IPS-15b (cell line): ENCODE measurements around the gene SMTNL1.

Experiments
- H3K27me3 ChIP-seq: one replicate; pipeline ENCODE4 v1.6.1; 2013; ENCODE audit warnings: low read length; ENCODE audit not compliant: control insufficient read depth, insufficient read depth
- H3K36me3 ChIP-seq: one replicate; pipeline ENCODE4 v1.6.1; 2013; ENCODE audit warnings: low read length; ENCODE audit not compliant: control insufficient read depth, insufficient read depth
- H3K4me1 ChIP-seq: one replicate; pipeline ENCODE4 v1.6.1; 2013; ENCODE audit warnings: mild to moderate bottlenecking, low read length; ENCODE audit not compliant: control insufficient read depth, insufficient read depth
- H3K4me3 ChIP-seq: one replicate; pipeline ENCODE4 v1.5.1; 2013; ENCODE audit warnings: low read depth, low read length
- H3K9ac ChIP-seq: one replicate; pipeline ENCODE4 v1.6.1; 2013; ENCODE audit warnings: low read depth, mild to moderate bottlenecking, low read length
- H3K9me3 ChIP-seq: one replicate; pipeline ENCODE4 v1.6.1; 2013; ENCODE audit warnings: mild to moderate bottlenecking, low read length; ENCODE audit not compliant: control insufficient read depth, insufficient read depth

SMTNL1 gene

DNA sequence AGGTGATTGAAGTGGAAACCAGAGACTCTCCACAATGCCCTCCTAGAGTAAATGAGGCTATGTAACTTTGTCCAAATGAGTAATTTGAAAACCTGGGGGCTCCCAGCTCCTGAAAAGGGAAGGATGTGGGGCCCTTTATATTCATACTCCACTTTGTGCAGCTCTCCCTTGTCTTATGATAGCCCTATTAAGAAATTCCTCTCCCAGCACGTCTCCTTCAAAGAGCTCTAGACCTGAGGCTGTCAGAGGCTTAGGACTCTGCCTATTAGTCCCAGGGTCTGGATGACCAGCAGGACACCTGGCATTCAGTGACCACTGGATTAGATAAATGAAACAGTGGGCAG is 24.0 kb upstream of the SMTNL1 start:
- Histone ChIP-seq H3K36me3 (no peaks in the 10 kb centered on the region), H3K9me3 (no peaks in the 10 kb centered on the region), H3K4me3 (peak overlapping the region; percentile 85), H3K9ac (peak overlapping the region; percentile 71), H3K27me3 (peaks cover 27% of the 10 kb centered on the region), H3K4me1 (peaks cover 4% of the 10 kb centered on the region)

DNA sequence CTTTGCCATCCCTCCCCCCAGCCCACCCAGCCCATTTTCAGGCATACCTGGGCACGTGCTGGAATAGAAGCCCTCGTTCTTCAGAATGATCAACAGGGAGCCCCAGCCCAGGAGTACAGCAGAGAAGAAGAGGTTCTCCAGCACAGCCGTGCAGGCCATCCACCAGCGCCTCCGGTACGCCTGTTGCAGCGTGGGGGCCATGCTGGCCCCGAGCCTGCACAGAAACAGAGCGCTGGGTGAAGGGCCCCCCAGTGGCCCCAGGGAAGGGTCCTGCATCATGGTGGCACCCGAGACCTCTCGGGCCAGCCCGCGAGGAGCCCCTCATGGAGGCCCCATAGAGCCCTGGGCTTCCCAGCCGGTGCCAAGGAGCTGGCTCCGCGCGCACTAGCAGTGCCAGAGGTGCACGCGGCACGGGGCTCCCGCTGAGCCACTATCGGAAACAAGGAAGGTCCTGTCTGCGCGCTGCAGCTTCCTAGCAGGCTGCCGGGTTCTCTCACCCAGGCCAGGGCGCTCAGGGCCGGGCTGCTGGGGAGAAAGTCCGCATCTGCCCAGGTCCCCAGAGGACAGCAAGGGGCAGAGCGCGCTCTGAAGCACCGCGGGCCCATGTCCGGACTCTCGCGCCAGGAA is 23.4 kb upstream of the SMTNL1 start:
- peak overlapping the region; percentile 71 for H3K9ac ChIP-seq
- H3K4me3 ChIP-seq, result peak overlapping the region; percentile 85
- peaks cover 27% of the 10 kb centered on the region for H3K27me3 ChIP-seq
- peaks cover 4% of the 10 kb centered on the region for H3K4me1 ChIP-seq
- H3K9me3 ChIP-seq, result no peaks in the 10 kb centered on the region
- no peaks in the 10 kb centered on the region for H3K36me3 ChIP-seq

DNA sequence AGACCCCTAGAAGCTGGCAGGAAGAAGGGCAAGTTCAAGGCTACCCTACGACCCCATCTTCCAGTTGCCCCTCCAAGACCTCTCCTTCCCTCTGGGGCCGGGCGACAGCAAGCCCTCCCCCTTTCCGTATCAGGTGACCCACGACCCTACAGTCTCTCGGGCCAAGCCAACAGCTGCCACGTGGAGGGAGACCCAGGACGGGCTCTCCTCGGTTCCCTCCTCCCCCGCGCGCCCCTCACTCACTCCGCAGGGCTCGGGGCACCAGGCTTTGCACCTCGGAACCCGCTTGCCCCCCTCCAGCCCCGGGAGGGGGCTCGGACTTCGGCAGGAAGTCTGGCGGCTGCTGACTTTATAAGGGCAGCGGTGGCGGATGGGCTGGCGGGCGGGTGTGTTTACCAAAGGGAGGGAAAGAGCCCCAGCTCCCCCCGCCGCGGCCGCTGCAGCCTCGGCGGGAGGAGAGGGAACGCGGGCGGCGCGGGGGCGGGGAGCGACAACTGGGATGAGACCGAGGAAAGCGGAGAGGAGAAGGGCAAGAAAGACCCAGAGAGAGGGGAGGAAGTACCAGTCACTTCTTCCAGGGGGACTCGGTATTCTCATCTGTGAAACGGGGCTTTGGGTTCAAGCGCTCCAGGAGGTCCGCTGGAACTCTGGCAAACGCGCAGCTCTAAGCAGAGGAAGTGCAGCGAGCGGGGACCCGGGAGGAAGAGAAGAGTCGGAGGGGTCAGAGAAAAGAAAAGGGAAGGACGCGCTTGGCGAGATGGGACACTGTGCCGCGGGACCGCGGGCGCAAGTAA is 22.7 kb upstream of the SMTNL1 start:
- H3K4me1 ChIP-seq, result peaks cover 4% of the 10 kb centered on the region
- H3K4me3 ChIP-seq, result peak overlapping the region; percentile 85
- peak overlapping the region; percentile 71 for H3K9ac ChIP-seq
- peaks cover 27% of the 10 kb centered on the region for H3K27me3 ChIP-seq
- no peaks in the 10 kb centered on the region for H3K9me3 ChIP-seq
- H3K36me3 ChIP-seq, result no peaks in the 10 kb centered on the region

DNA sequence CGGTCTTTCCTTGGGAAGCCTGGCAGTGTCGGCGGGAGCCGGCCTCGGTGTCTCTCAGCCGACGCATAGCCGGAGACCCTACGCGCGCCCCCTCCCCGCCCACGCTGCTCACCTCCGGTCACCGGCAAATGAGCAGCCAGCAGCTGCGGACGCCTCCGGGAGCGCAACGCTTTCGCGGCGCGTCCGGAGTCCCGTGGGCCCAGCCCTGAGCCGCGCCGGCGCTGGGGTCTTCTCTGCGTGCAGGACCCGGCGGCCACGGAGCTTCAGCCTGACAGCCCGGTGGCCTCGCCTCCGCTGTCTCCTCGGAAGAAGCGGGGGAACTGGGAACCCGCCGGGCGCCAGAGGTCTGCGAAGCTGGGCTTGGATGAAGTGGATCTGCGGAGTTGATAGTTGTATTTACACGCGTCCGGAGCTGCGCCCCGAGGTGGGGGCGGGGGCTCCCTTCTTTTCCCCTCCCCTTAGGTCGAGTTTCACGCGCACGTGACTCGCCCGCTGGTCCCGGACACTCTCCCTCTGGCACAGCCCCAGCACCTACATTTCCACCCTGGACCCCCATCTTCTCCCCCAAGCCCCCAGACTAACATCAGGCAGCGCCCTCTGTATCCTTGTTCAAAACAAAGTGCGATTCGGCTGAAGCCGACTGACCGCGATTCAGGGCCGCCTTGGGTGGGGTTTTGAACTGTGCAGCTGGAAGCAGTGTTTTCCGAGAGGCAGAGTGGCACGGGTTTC is 21.9 kb upstream of the SMTNL1 start, which contains the start of gene SLC43A1:
SLC43A1 (minus strand) TSS at position 371 of the 729 bp plus-strand sequence. CDS start 1,591 bp downstream, outside the sequence.
- peaks cover 27% of the 10 kb centered on the region for H3K27me3 ChIP-seq
- H3K4me3 ChIP-seq, result peak within 1 kb of the TSS; percentile 85
- peak within 1 kb of the TSS; percentile 71 for H3K9ac ChIP-seq
- peaks cover 4% of the 10 kb centered on the region for H3K4me1 ChIP-seq
- no peaks in the 10 kb centered on the region for H3K9me3 ChIP-seq
- no peaks in the 10 kb centered on the region for H3K36me3 ChIP-seq

DNA sequence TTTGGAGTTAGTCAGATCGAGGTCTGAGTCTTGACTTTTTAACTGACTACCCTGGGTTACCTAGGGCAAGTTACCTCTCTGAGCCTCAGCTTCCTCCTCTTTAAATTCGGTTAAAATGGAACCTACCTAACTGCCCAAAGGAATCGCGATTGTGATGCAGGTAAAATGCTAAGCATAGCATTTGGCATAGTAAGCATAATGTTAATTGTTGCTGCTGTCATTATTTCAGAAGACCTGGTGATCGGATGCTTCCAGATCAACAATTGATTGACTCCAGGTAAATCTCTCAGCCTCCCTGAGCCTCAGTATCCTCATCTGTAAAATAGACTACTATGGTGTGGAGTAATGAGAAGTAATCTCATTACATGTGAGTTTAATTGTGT is 21.3 kb upstream of the SMTNL1 start:
- Histone ChIP-seq H3K9ac (no peak overlapping the region), H3K4me1 (peaks cover 4% of the 10 kb centered on the region), H3K27me3 (peaks cover 27% of the 10 kb centered on the region), H3K36me3 (no peaks in the 10 kb centered on the region), H3K4me3 (peak overlapping the region; percentile 85), H3K9me3 (no peaks in the 10 kb centered on the region)

DNA sequence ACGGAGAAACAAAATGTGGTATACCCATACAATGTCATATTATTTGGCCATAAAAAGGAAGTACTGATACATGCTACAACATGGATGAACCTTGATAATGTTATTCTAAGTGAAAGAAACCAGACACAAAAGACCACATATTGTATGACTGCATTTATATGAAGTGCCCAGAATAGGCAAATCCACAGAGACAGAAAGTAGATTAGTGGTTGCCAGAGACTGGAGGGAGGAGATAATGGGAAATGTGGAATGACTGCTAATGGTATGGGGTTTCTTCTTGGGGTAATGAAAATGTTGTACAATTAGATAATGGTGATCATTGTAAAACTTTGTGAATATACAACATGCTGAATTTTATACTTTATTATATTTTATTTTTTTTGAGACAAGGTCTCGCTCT is 16.3 kb upstream of the SMTNL1 start:
- H3K36me3 ChIP-seq, result no peaks in the 10 kb centered on the region
- peaks cover 14% of the 10 kb centered on the region for H3K27me3 ChIP-seq
- H3K9me3 ChIP-seq, result no peaks in the 10 kb centered on the region

DNA sequence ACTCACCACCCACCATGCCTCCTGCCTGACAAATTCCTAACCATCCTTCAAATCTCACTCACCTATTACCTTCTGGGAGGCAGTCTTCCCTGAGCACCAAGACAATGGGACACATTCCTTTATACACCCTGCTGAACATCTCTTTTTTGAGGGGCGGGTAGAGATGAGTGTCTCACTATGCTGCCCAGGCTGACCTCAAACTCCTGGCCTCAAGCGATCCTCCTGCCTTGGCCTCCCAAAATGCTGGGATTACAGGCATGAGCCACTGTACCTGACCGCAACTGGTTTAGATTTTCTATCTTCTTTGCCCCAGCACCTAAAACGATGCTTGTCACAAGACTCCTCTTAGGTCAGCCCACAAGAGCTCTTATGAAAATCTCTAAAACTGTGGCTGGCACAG is 14.0 kb upstream of the SMTNL1 start:
- H3K27me3 ChIP-seq, result no peaks in the 10 kb centered on the region
- H3K9ac ChIP-seq, result no peak overlapping the region
- H3K36me3 ChIP-seq, result peaks cover under 1% of the 10 kb centered on the region
- peaks cover 5% of the 10 kb centered on the region for H3K4me1 ChIP-seq
- H3K9me3 ChIP-seq, result no peaks in the 10 kb centered on the region
- no peak overlapping the region for H3K4me3 ChIP-seq

More for the DNA sequence above, 16.3 kb upstream of the SMTNL1 start:
- Histone ChIP-seq H3K4me3 (no peak overlapping the region), H3K4me1 (no peaks in the 10 kb centered on the region), H3K9ac (no peak overlapping the region)

DNA sequence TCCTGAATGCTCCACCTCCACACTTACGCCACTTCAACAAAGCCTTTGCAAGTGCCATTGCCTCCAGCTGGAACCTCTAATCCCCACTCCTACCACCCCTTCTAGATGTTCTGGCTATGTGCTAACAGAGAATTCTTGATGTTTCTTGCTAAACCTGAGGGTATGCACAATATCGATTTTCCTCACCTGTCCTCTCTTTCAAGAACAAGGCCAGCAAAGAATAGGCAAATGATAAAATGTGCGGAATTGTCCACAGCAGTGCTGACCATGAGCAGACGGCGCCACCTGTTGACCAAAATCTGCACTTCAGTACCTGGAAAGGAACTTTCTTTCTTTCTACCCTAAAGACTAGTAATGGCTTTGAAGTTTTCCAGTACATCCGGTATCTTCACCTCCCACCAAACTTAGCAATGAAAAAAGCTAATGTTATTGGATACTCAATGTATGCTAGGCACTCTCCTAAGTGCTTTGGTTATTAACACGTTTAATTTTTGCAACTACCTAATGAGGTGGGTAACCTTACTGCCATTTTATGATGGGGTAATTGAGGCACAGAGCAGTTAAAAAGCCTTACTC is 10.3 kb upstream of the SMTNL1 start:
- no peak overlapping the region for H3K9ac ChIP-seq
- peaks cover 6% of the 10 kb centered on the region for H3K36me3 ChIP-seq
- H3K9me3 ChIP-seq, result no peaks in the 10 kb centered on the region
- peaks cover 8% of the 10 kb centered on the region for H3K4me1 ChIP-seq
- no peaks in the 10 kb centered on the region for H3K27me3 ChIP-seq
- no peak overlapping the region for H3K4me3 ChIP-seq

DNA sequence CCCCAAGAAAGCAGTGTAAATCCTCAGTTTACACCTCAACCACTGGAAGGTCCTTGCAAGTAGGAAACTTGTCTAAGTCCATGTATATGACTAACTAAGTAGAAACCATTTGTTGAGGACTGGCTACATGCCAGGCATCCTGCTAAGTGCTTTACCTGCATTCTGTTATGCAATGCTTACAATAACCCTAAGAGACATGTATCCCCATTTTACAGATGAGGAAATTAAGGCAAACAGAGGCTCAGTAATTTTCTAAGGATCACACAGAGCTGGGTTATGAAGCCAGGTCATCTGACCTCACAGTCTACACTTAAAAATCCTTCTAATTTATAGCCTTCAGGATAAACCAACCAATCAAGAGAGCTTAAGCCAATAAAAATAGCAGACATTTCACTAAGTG is 8.4 kb upstream of the SMTNL1 start:
- no peak overlapping the region for H3K4me3 ChIP-seq
- no peaks in the 10 kb centered on the region for H3K9me3 ChIP-seq
- no peaks in the 10 kb centered on the region for H3K27me3 ChIP-seq
- H3K36me3 ChIP-seq, result peaks cover 6% of the 10 kb centered on the region
- H3K9ac ChIP-seq, result no peak overlapping the region
- peaks cover 8% of the 10 kb centered on the region for H3K4me1 ChIP-seq

DNA sequence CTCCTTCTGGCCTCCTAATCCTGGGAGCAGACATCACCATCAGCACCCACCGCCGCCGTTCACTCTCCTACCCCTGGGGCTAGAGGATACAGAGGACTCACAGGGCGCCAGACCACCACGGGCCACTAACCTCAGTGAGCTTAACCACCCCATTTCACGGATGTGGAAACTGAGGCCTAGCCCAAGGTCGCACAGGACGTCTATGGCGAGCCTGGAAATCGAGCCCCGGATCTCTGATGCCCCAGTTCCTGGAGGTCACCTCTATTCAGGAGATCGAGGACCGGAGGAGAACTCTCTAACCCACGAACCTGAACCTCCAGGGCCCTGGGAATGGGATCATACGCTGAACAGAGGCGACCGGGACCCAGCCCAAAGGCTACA is 7.2 kb upstream of the SMTNL1 start:
- Histone ChIP-seq H3K4me1 (peaks cover 8% of the 10 kb centered on the region), H3K9me3 (no peaks in the 10 kb centered on the region), H3K36me3 (peaks cover 6% of the 10 kb centered on the region), H3K4me3 (peak overlapping the region; percentile 97), H3K27me3 (no peaks in the 10 kb centered on the region), H3K9ac (peak overlapping the region; percentile 88)

DNA sequence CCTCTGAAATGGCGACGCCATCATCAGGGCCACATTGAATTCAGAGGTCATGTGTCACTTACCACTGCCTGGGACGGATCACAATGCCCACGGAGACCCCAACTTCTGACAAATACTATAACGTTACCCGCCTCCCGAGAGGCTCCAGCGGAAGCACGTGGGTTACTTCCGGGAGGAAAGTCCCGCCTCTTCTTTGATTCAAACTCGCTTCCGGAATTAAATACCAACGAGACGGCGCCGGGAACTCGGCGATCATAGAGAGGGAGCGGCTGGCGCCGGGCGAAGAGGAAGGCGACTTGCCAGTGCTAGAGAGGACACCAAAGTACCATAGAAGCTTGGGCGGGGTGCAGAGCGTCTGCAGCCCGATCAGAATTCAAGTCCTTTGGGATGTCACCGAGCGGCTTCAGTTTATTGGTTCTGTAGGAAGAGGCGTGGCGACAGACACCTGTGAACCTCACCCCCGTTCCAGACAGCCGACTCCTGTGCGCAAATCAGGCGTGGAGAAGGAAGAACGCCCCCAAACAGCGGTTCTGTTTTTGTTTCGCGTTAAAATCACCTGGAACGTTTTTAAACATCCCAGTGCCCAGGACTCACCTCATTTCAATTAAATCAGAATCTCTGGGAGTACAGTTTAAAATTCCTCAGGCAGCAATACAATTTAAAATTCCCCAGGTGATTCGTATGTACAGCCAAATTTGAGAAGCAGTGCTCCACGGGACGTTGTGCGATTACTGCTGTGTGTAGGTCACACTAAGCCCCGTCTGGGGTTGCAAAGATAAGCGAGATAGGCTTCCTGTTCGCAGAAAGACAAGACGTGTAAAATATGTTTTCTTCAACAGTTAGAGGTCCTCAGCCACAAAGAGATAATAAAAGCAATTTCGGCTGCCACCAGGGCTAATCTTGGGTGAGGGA is 6.5 kb upstream of the SMTNL1 start, which contains the start of gene TIMM10:
TIMM10 (minus strand) TSS at position 159 of the 912 bp plus-strand sequence. CDS start 565 bp downstream, outside the sequence.
- Histone ChIP-seq H3K9ac (peak within 1 kb of the TSS; percentile 88), H3K9me3 (no peaks in the 10 kb centered on the region), H3K27me3 (no peaks in the 10 kb centered on the region), H3K36me3 (peaks cover 6% of the 10 kb centered on the region), H3K4me1 (peaks cover 8% of the 10 kb centered on the region), H3K4me3 (peak within 1 kb of the TSS; percentile 97)
